HepG2 (cell line): ENCODE measurements around the gene TP53TG5. TPM values are rescaled to one million over a fixed set of nuclear protein-coding genes. Genes with fewer than 3 reads are reported as not detected.

Experiments used
- AGO1 ChIP-seq: fragments of 200-400 bp; formaldehyde crosslinking; IDR thresholded peaks from 2 replicates; pipeline ENCODE4 v1.6.1; 2017; ENCODE audit warnings: mild to moderate bottlenecking, low read depth, low read length, moderate library complexity; ENCODE audit not compliant: poor library complexity, severe bottlenecking
- ARHGAP35 ChIP-seq: sonication (generic); formaldehyde crosslinking; IDR thresholded peaks from 2 replicates; pipeline ENCODE4 v1.9.0; 2022; ENCODE audit warnings: mild to moderate bottlenecking, inconsistent platforms, moderate library complexity, missing genetic modification reagents, borderline replicate concordance
- ATF7-NPFF ChIP-seq: sonication (generic); formaldehyde crosslinking; IDR thresholded peaks from 2 replicates; pipeline ENCODE4 v1.8.1; 2023; ENCODE audit warnings: mild to moderate bottlenecking, low read depth, missing genetic modification reagents, moderate library complexity
- ELF3 ChIP-seq: IDR thresholded peaks from 2 replicates; pipeline ENCODE4 v1.6.1; 2016; ENCODE audit warnings: missing genetic modification reagents, missing compliant biosample characterization
- HOXA9 ChIP-seq: sonication (generic); formaldehyde crosslinking; IDR thresholded peaks from 2 replicates; pipeline ENCODE4 v1.8.1; 2022; ENCODE audit warnings: missing genetic modification reagents, mild to moderate bottlenecking, moderate library complexity, borderline replicate concordance
- JUND ChIP-seq: sonication (generic); formaldehyde crosslinking; IDR thresholded peaks from 2 replicates; pipeline ENCODE4 v1.8.0; 2022; ENCODE audit warnings: mild to moderate bottlenecking, missing genetic modification reagents
- MTA3 ChIP-seq: sonication (generic); formaldehyde crosslinking; IDR thresholded peaks from 2 replicates; pipeline ENCODE4 v1.4.0; 2020; ENCODE audit warnings: missing genetic modification reagents
- MYPOP ChIP-seq: sonication (generic); formaldehyde crosslinking; IDR thresholded peaks from 2 replicates; pipeline ENCODE4 v1.8.1; 2023; ENCODE audit warnings: mild to moderate bottlenecking, moderate library complexity, missing genetic modification reagents
- PATZ1 ChIP-seq: sonication (generic); formaldehyde crosslinking; IDR thresholded peaks from 2 replicates; pipeline ENCODE4 v1.4.0; 2020; ENCODE audit warnings: missing genetic modification reagents
- POGZ ChIP-seq: sonication (generic); formaldehyde crosslinking; IDR thresholded peaks from 2 replicates; pipeline ENCODE4 v1.4.0; 2020; ENCODE audit warnings: mild to moderate bottlenecking, missing genetic modification reagents
- SOX6 ChIP-seq, 2 experiments: fragments of 450-650 bp in 1 of 2; sonication (generic) in 1 of 2; formaldehyde crosslinking in 1 of 2; IDR thresholded peaks; 2 replicates each; pipeline versions ENCODE4 v1.4.0 to v1.6.1; 2017 to 2020; ENCODE audit warnings: antibody characterized with exemption in 1 of 2, mild to moderate bottlenecking in 1 of 2, missing genetic modification reagents in 1 of 2
- SPEN ChIP-seq: sonication (generic); formaldehyde crosslinking; IDR thresholded peaks from 2 replicates; pipeline ENCODE4 v1.5.1; 2020; ENCODE audit warnings: low read depth, mild to moderate bottlenecking, missing genetic modification reagents
- U2AF1 ChIP-seq: fragments of 200-400 bp; formaldehyde crosslinking; optimal IDR thresholded peaks from 2 replicates; pipeline ENCODE3; 2017; ENCODE audit warnings: mild to moderate bottlenecking, low read depth, low read length
- ZBTB42 ChIP-seq: sonication (generic); formaldehyde crosslinking; IDR thresholded peaks from 2 replicates; pipeline ENCODE4 v1.5.0; 2020; ENCODE audit warnings: mild to moderate bottlenecking, missing genetic modification reagents
- ZFP36 ChIP-seq: fragments of 150-350 bp; IDR thresholded peaks from 2 replicates; pipeline ENCODE4 v1.6.1; 2018; ENCODE audit warnings: borderline replicate concordance, low read length, low read depth; ENCODE audit not compliant: partially characterized antibody
- ZNF232 ChIP-seq: sonication (generic); formaldehyde crosslinking; IDR thresholded peaks from 2 replicates; pipeline ENCODE4 v1.4.0; 2020; ENCODE audit warnings: missing genetic modification reagents, borderline replicate concordance
- ZNF530 ChIP-seq: sonication (generic); formaldehyde crosslinking; IDR thresholded peaks from 2 replicates; pipeline ENCODE4 v1.5.0; 2020; ENCODE audit warnings: low read depth, mild to moderate bottlenecking, missing genetic modification reagents
- ZNF574 ChIP-seq: sonication (generic); formaldehyde crosslinking; IDR thresholded peaks from 2 replicates; pipeline ENCODE4 v1.4.0; 2020; ENCODE audit warnings: missing genetic modification reagents
- ZNF619 ChIP-seq: sonication (generic); formaldehyde crosslinking; IDR thresholded peaks from 2 replicates; pipeline ENCODE4 v1.4.0; 2020; ENCODE audit warnings: mild to moderate bottlenecking, missing genetic modification reagents
- ZNF691 ChIP-seq: sonication (generic); formaldehyde crosslinking; IDR thresholded peaks from 2 replicates; pipeline ENCODE4 v1.4.0; 2020; ENCODE audit warnings: missing genetic modification reagents, low read depth, mild to moderate bottlenecking, borderline replicate concordance
- ZNF781 ChIP-seq: sonication (generic); formaldehyde crosslinking; IDR thresholded peaks from 2 replicates; pipeline ENCODE4 v1.5.1; 2020; ENCODE audit warnings: borderline replicate concordance, mild to moderate bottlenecking, missing genetic modification reagents; ENCODE audit errors: not compliant biosample characterization
- ZSCAN20 ChIP-seq: sonication (generic); formaldehyde crosslinking; IDR thresholded peaks from 2 replicates; pipeline ENCODE4 v1.4.0; 2020; ENCODE audit warnings: missing genetic modification reagents, mild to moderate bottlenecking, borderline replicate concordance
- polyA plus RNA-seq, 8 experiments: library from polyadenylated mRNA; depleted of rRNA in 3 of 8; stranded (reverse) in 7 of 8; unstranded in 1 of 8; fragments of >200 nt; fragmentation: Illumina TruSeq in 4 of 8; extraction: Trizol in 4 of 8; gene quantifications; 2 replicates each; pipeline versions ENCODE4 v1.2.1 to v1.2.3, GENCODE V29; 2011 to 2016; ENCODE audit warnings: low read depth in 4 of 8, missing spikeins in 1 of 8, mixed read lengths in 1 of 8; ENCODE audit not compliant: insufficient read depth in 1 of 8
- total RNA-seq, 5 experiments: library from RNA; depleted of rRNA; stranded (reverse); fragments of >200 nt; fragmentation: Illumina TruSeq; extraction: Trizol; gene quantifications; 2 replicates each; pipeline ENCODE4 v1.2.3, GENCODE V29; 2016; ENCODE audit warnings: low read depth in 1 of 5

Gene TP53TG5
- total and polyA plus RNA-seq, 2 of the 13 experiments (the other 11 are each of a cell fraction or from before 2014, with no cell fraction given): 0.11 TPM; not detected in 1

- peak; percentile 48; the same call in 1 of the 2 replicates for TF ChIP-seq POGZ (CRISPR knock-in tag)
- TF ChIP-seq HOXA9 (CRISPR knock-in tag): no peak
- peak; percentile 10; the same call in 1 of the 2 replicates for TF ChIP-seq ZNF574 (CRISPR knock-in tag)
- TF ChIP-seq ZNF781 (CRISPR knock-in tag): no peak
- TF ChIP-seq ZBTB42 (CRISPR knock-in tag): peak; percentile 19; the same call in 1 of the 2 replicates
- 0 out of 2 replicates have a peak, but pooled peaks have one; percentile 41 for TF ChIP-seq ZNF619
- TF ChIP-seq ZNF232: no peak
- no peak for TF ChIP-seq ZNF530 (CRISPR knock-in tag)
- peak; percentile 51; the same call in 1 of the 2 replicates for TF ChIP-seq ATF7-NPFF (CRISPR knock-in tag)
- peak; percentile 22; the same call in 1 of the 2 replicates for TF ChIP-seq ARHGAP35 (CRISPR knock-in tag)
- peak; percentile 63; the same call in 1 of the 2 replicates for TF ChIP-seq MYPOP (CRISPR knock-in tag)
- TF ChIP-seq ZNF691 (CRISPR knock-in tag): 0 out of 2 replicates have a peak, but pooled peaks have one; percentile 20
- no peak for TF ChIP-seq ZSCAN20 (CRISPR knock-in tag)
- no peak for TF ChIP-seq MTA3
- TF ChIP-seq JUND (CRISPR knock-in tag): no peak
- TF ChIP-seq ZFP36: no peak
- TF ChIP-seq PATZ1 (CRISPR knock-in tag): 0 out of 2 replicates have a peak, but pooled peaks have one; percentile 17
- TF ChIP-seq AGO1: peak; percentile 73
- no peak for TF ChIP-seq SOX6 (IDR thresholded peaks at IDR 0.05)
- peak; percentile 44; the same call in 1 of the 2 replicates for TF ChIP-seq SOX6 (CRISPR knock-in tag; IDR thresholded peaks at IDR 0.05)
- no peak for TF ChIP-seq SPEN (CRISPR knock-in tag)
- TF ChIP-seq ELF3: no peak
- peak; percentile 38 for TF ChIP-seq U2AF1
Measured at GRCh38 chr20:45405571-45406259, 27.6 kb upstream of the TP53TG5 start (continued).
